HG02870 (cell line): ENCODE data around the gene CLDN24.

Experiments
- ATAC-seq: cut with Tn5 transposase; IDR thresholded peaks from one replicate; pipeline ENCODE4 v1.9.1; 2021; ENCODE audit warnings: mild to moderate bottlenecking, moderate library complexity; ENCODE audit not compliant: unreplicated experiment

The CLDN24 gene

GRCh38 chr4:183286590-183287308 lies 35.5 kb downstream of the CLDN24 start:
- no peak for ATAC-seq

- no peak for ATAC-seq
These were observed 36.3 kb downstream of the CLDN24 start for GRCh38 chr4:183285886-183286285.

- no peak for ATAC-seq
These were observed 37.3 kb downstream of the CLDN24 start for GRCh38 chr4:183284965-183285364.

- ATAC-seq, result no peak
These were observed 37.9 kb downstream of the CLDN24 start for GRCh38 chr4:183284258-183284785.

- ATAC-seq, result no peak
These were observed 46.1 kb downstream of the CLDN24 start for GRCh38 chr4:183276106-183276505.

GRCh38 chr4:183272384-183272783 lies 49.8 kb downstream of the CLDN24 start:
- ATAC-seq, result no peak
